Esophagus muscularis mucosa (tissue), 4 donors: ENCODE results near the gene RNF167.

Experiments used
- CTCF ChIP-seq, 3 experiments: fragments of 200-600 bp in 2 of 3; fragments of 450-650 bp in 1 of 3; sonication (generic) in 2 of 3; IDR thresholded peaks; one replicate each; pipeline ENCODE4 v1.5.1; 2017 to 2019; ENCODE audit warnings: antibody characterized with exemption in 3 of 3, mild to moderate bottlenecking in 2 of 3, moderate library complexity in 1 of 3
- EP300 ChIP-seq: sonication (generic); formaldehyde crosslinking; IDR thresholded peaks from one replicate; pipeline ENCODE4 v1.6.1; 2017; ENCODE audit warnings: antibody characterized with exemption
- POLR2A ChIP-seq: fragments of 450-650 bp; IDR thresholded peaks from one replicate; pipeline ENCODE4 v1.6.1; 2017; ENCODE audit warnings: antibody characterized with exemption, moderate library complexity, mild to moderate bottlenecking, low read depth

GRCh38 chr17:4921320-4921719 is 18.7 kb upstream of the RNF167 start:
- TF ChIP-seq CTCF (IDR thresholded peaks at IDR 0.05), result no peak
- TF ChIP-seq POLR2A, result no peak
- no peak for TF ChIP-seq EP300
